Spleen (tissue), 11 donors: Measurements from ENCODE around the gene CHID1. TPM values are rescaled to one million over a fixed set of nuclear protein-coding genes. Genes with fewer than 3 reads are reported as not detected.

Experiments
- DNase-seq: peaks from one replicate; pipeline ENCODE4 v3.0.0-alpha.2; 2020
- H3K27ac ChIP-seq, 8 donors: fragments of 200-600 bp; sonication (generic) in 7 of 8; 1 replicate in 4 of 8; 2 replicates in 4 of 8; pipeline versions ENCODE4 v1.5.0 to v1.8.0; 2016 to 2021; ENCODE audit warnings: inconsistent platforms in 4 of 8, mild to moderate bottlenecking in 4 of 8, moderate library complexity in 1 of 8
- H3K27me3 ChIP-seq, 7 donors: fragments of 200-600 bp; sonication (generic) in 6 of 7; replicated peaks in 1 of 7; 1 replicate in 4 of 7; 2 replicates in 3 of 7; pipeline versions ENCODE4 v1.5.0 to v1.8.0; 2016 to 2021; ENCODE audit warnings: inconsistent platforms in 3 of 7, mild to moderate bottlenecking in 1 of 7
- H3K36me3 ChIP-seq, 6 donors: fragments of 200-600 bp; sonication (generic) in 5 of 6; 1 replicate in 4 of 6; 2 replicates in 2 of 6; pipeline versions ENCODE4 v1.5.0 to v1.8.0; 2016 to 2021; ENCODE audit warnings: inconsistent platforms in 2 of 6
- H3K4me1 ChIP-seq, 6 donors: fragments of 200-600 bp; sonication (generic) in 5 of 6; 1 replicate in 3 of 6; 2 replicates in 3 of 6; pipeline versions ENCODE4 v1.5.0 to v1.8.0; 2016 to 2021; ENCODE audit warnings: inconsistent platforms in 3 of 6
- H3K4me3 ChIP-seq, 8 donors: fragments of 200-600 bp; sonication (generic) in 7 of 8; 1 replicate in 4 of 8; 2 replicates in 4 of 8; pipeline versions ENCODE4 v1.5.0 to v1.8.0; 2016 to 2021; ENCODE audit warnings: inconsistent platforms in 4 of 8, mild to moderate bottlenecking in 4 of 8, moderate library complexity in 2 of 8
- H3K9me3 ChIP-seq, 8 donors: fragments of 200-600 bp; sonication (generic) in 7 of 8; 1 replicate in 4 of 8; 2 replicates in 4 of 8; pipeline versions ENCODE4 v1.5.0 to v1.8.0; 2016 to 2021; ENCODE audit warnings: inconsistent platforms in 4 of 8
- POLR2A ChIP-seq, 3 donors: fragments of 450-650 bp; IDR thresholded peaks; one replicate each; pipeline ENCODE4 v1.5.1; 2017; ENCODE audit warnings: antibody characterized with exemption in 3 of 3, mild to moderate bottlenecking in 1 of 3
- POLR2AphosphoS5 ChIP-seq, 3 donors: sonication (generic); formaldehyde crosslinking; IDR thresholded peaks; one replicate each; pipeline ENCODE4 v1.5.1; 2017; ENCODE audit warnings: antibody characterized with exemption in 3 of 3
- WGBS, 5 donors: extraction: QIAGEN DNeasy Blood & Tissue Kit in 3 of 5; methylation state at CpG; one replicate each; pipeline versions ENCODE4 v1.1.5 to v1.1.7; 2013 to 2018; 5-methylcytosine and 5-hydroxymethylcytosine counted together
- intact Hi-C: fragments of 100-400 bp; cut with DNase I; formaldehyde crosslinking; loops from one replicate; pipeline ENCODE4 v1.15.0; 2023; ENCODE audit warnings: low total_unique reads
- polyA plus RNA-seq, 3 donors: library from polyadenylated mRNA; stranded (reverse); fragments of 200-250 nt; gene quantifications; one replicate each; pipeline ENCODE4 v1.2.1, GENCODE V29; 2013
- total RNA-seq, 7 donors: library from RNA; depleted of rRNA in 3 of 7; stranded (reverse); fragments of >200 nt in 3 of 7; fragmentation: NEBNext Ultra II Directional in 4 of 7; extraction: Animal tissue kit (Norgen Biotek cat#: 25700) in 4 of 7; gene quantifications; one replicate each; pipeline versions ENCODE4 v1.1.0 to v1.2.1, GENCODE V29; 2016 to 2021
- TF ChIP-seq, protein P1 (sequence below), 11 experiments: fragments of 200-600 bp in 7 of 11; fragments of 450-650 bp in 4 of 11; sonication (generic) in 4 of 11; IDR thresholded peaks in 8 of 11; conservative IDR thresholded peaks in 3 of 11; 1 replicate in 7 of 11; 2 replicates in 4 of 11; pipeline versions ENCODE4 v1.4.0 to v1.8.0; 2016 to 2021; ENCODE audit warnings: antibody characterized with exemption in 11 of 11, inconsistent platforms in 4 of 11, mild to moderate bottlenecking in 1 of 11
- donor health status: healthy with polysubstance abuse.
- donor health status: DM: no; HTN: no; CAD: no; lungs with moderate emphysema.
- donor health status: DM: no; HTN: no; CAD: no.
- donor health status: Bipolar disorder and iron deficiency.
- donor health status: healthy.
- donor health status: DM: no; HTN: no; CAD: no.
- donor health status: DM: yes; HTN: yes; CAD: no.

CHID1 gene
- total and polyA plus RNA-seq, 10 donors: 37.2 to 218 (median 117) TPM

GRCh38 chr11:827146-827896 is 83.3 kb downstream of the CHID1 start:
- H3K4me3 ChIP-seq: peak overlapping the region; percentile 29 to 74 (median 50)
- H3K9me3 ChIP-seq: no peaks in the 10 kb centered on the region
- TF ChIP-seq POLR2AphosphoS5 (IDR thresholded peaks at IDR 0.05) (peak; percentile 59 to 82 (median 66)), POLR2A (IDR thresholded peaks at IDR 0.05) (no peak)
- TF ChIP-seq, protein P1, sequence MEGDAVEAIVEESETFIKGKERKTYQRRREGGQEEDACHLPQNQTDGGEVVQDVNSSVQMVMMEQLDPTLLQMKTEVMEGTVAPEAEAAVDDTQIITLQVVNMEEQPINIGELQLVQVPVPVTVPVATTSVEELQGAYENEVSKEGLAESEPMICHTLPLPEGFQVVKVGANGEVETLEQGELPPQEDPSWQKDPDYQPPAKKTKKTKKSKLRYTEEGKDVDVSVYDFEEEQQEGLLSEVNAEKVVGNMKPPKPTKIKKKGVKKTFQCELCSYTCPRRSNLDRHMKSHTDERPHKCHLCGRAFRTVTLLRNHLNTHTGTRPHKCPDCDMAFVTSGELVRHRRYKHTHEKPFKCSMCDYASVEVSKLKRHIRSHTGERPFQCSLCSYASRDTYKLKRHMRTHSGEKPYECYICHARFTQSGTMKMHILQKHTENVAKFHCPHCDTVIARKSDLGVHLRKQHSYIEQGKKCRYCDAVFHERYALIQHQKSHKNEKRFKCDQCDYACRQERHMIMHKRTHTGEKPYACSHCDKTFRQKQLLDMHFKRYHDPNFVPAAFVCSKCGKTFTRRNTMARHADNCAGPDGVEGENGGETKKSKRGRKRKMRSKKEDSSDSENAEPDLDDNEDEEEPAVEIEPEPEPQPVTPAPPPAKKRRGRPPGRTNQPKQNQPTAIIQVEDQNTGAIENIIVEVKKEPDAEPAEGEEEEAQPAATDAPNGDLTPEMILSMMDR (IDR thresholded peaks at IDR 0.05 in 8 of 11, conservative IDR thresholded peaks at IDR 0.05 in 3 of 11): peak in 1 of 11 experiments; percentile 11
- DNase-seq: peak; percentile 90
- peak overlapping the region in 7 of 8 donors; percentile 63 to 88 (median 80) for H3K27ac ChIP-seq
- peaks cover 50 to 99% (median 78%) of the 10 kb centered on the region in 6 donors for H3K4me1 ChIP-seq
- H3K36me3 ChIP-seq: peaks cover 0 to 36% (median 30%) of the 10 kb centered on the region in 6 donors
- intact Hi-C loops: no loop called here
- peaks cover 0 to 57% (median 22%) of the 10 kb centered on the region in 7 donors for H3K27me3 ChIP-seq
- WGBS, 5 donors: 3 to 14% (median 7%) methylated on average over 17 to 66 of the region's 66 CpGs

DNA sequence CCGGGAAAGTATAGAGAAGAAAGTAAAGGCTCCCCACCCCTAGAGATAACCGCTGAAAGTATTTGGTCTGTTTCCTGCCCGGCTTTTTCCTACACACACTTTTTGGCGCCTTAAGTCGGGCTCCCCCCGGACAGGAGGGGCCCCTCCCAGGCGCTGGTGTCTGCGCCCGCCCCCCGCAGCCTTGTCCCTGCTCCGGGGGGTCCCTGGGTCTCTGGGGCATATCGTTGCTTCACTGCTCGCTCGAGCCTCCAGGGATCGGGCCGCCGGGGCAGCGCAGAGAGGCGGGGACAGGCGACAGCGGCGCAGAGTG is 83.8 kb downstream of the CHID1 start:
- TF ChIP-seq POLR2A (IDR thresholded peaks at IDR 0.05): no peak
- TF ChIP-seq POLR2AphosphoS5 (IDR thresholded peaks at IDR 0.05): peak in 1 of 3 donors; percentile 21
- TF ChIP-seq, protein P1 (IDR thresholded peaks at IDR 0.05 in 8 of 11, conservative IDR thresholded peaks at IDR 0.05 in 3 of 11): no peak
- Histone ChIP-seq H3K4me1 (peaks cover 46 to 99% (median 78%) of the 10 kb centered on the region in 6 donors), H3K4me3 (peak overlapping the region; percentile 29 to 74 (median 50)), H3K36me3 (peaks cover 0 to 42% (median 34%) of the 10 kb centered on the region in 6 donors), H3K27ac (peak overlapping the region in 7 of 8 donors; percentile 63 to 88 (median 80)), H3K9me3 (no peaks in the 10 kb centered on the region), H3K27me3 (peaks cover 0 to 52% (median 22%) of the 10 kb centered on the region in 7 donors)
- DNase-seq: no peak
- WGBS, 5 donors: 0 to 2% (median 1%) methylated on average over 10 to 22 of the region's 22 CpGs
- intact Hi-C loops: no loop called here

GRCh38 chr11:826227-826621 is 84.4 kb downstream of the CHID1 start:
- Histone ChIP-seq H3K36me3 (peaks cover 0 to 47% (median 34%) of the 10 kb centered on the region in 6 donors), H3K9me3 (no peaks in the 10 kb centered on the region), H3K4me3 (peak overlapping the region in 2 of 8 donors; percentile 55 to 74), H3K27me3 (peaks cover 0 to 46% (median 22%) of the 10 kb centered on the region in 7 donors), H3K27ac (peak overlapping the region in 5 of 8 donors; percentile 63 to 88 (median 86)), H3K4me1 (peaks cover 49 to 99% (median 78%) of the 10 kb centered on the region in 6 donors)
- intact Hi-C loops: no loop called here
- 63 to 88% (median 69%) methylated on average over 6 to 9 of the region's 9 CpGs for WGBS, 5 donors
- no peak for TF ChIP-seq POLR2A (IDR thresholded peaks at IDR 0.05)
- TF ChIP-seq, protein P1 (IDR thresholded peaks at IDR 0.05 in 8 of 11, conservative IDR thresholded peaks at IDR 0.05 in 3 of 11): no peak
- TF ChIP-seq POLR2AphosphoS5 (IDR thresholded peaks at IDR 0.05): peak in 1 of 3 donors; percentile 4
- no peak for DNase-seq
